NCI-H1436 treated with DMSO at 0.1 percent for 48 hours (cell line): Measurements from ENCODE around the gene SLC47A1.
"Not testable (repeated sequence)": the region's sequence is repeated elsewhere in the genome, so short reads cannot be mapped to it uniquely, and the experiment has no call there.

ENCODE experiments used
- DNase-seq: peaks from one replicate; lab custom pipeline; 2025; lab: John Stamatoyannopoulos, UW

SLC47A1 gene

GRCh38 chr17:19555746-19556145, 22.1 kb downstream of the SLC47A1 start:
- DNase-seq, result no peak

- DNase-seq, result no peak
Observed at GRCh38 chr17:19558946-19559345, 25.3 kb downstream of the SLC47A1 start.

GRCh38 chr17:19561697-19562318, 28.2 kb downstream of the SLC47A1 start:
- no peak for DNase-seq

- no peak for DNase-seq
Observed at GRCh38 chr17:19565817-19566575, 32.3 kb downstream of the SLC47A1 start.

- no peak for DNase-seq
Observed at GRCh38 chr17:19567216-19568015, 33.8 kb downstream of the SLC47A1 start.

- no peak for DNase-seq
Observed at GRCh38 chr17:19568016-19568350, 34.3 kb downstream of the SLC47A1 start.

GRCh38 chr17:19569785-19570543, 36.3 kb downstream of the SLC47A1 start:
- no peak for DNase-seq

- DNase-seq, result no peak
Observed at GRCh38 chr17:19570544-19571062, 36.9 kb downstream of the SLC47A1 start.

GRCh38 chr17:19573075-19573474, 39.4 kb downstream of the SLC47A1 start:
- DNase-seq, result no peak

- DNase-seq, result no peak
Observed at GRCh38 chr17:19574956-19575355, 41.3 kb downstream of the SLC47A1 start.

- DNase-seq, result no peak
Observed at GRCh38 chr17:19578545-19578944, 44.9 kb downstream of the SLC47A1 start.

GRCh38 chr17:19579192-19579761, 45.6 kb downstream of the SLC47A1 start:
- DNase-seq, result no peak

- no peak for DNase-seq
Observed at GRCh38 chr17:19579867-19580565, 46.4 kb downstream of the SLC47A1 start.

- DNase-seq, result not testable (repeated sequence)
Observed at GRCh38 chr17:19580566-19580920, 46.9 kb downstream of the SLC47A1 start.

- DNase-seq, result not testable (repeated sequence)
Observed at GRCh38 chr17:19582152-19582551, 48.5 kb downstream of the SLC47A1 start.

GRCh38 chr17:19583871-19584270, 50.2 kb downstream of the SLC47A1 start:
- DNase-seq, result no peak

- DNase-seq, result no peak
Observed at GRCh38 chr17:19590451-19590850, 56.8 kb downstream of the SLC47A1 start.

GRCh38 chr17:19590912-19591551, 57.4 kb downstream of the SLC47A1 start:
- DNase-seq, result no peak

GRCh38 chr17:19592316-19592715, 58.7 kb downstream of the SLC47A1 start:
- DNase-seq, result no peak

- no peak for DNase-seq
Observed at GRCh38 chr17:19596869-19597268, 63.2 kb downstream of the SLC47A1 start.

- DNase-seq, result no peak
Observed at GRCh38 chr17:19610311-19610710, 76.7 kb downstream of the SLC47A1 start.
